ENCODE results near the gene CSH2.
A peak's percentile ranks its signal among the peaks of the same experiment; 100 is the strongest.
"Not testable (repeated sequence)": the region's sequence is repeated elsewhere in the genome, so short reads cannot be mapped to it uniquely, and the experiment has no call there.

GRCh38 chr17:63920050-63920449 is 46.6 kb upstream of the CSH2 start:
- TF ChIP-seq RBFOX2 (IDR thresholded peaks at IDR 0.05; ENCODE audit: low read depth, low read length): not testable (repeated sequence)
- TF ChIP-seq NR2C2 (CRISPR knock-in tag; IDR thresholded peaks at IDR 0.05; ENCODE audit: borderline replicate concordance): peak; percentile 64
